ENCODE data around the gene CREBL2.

DNA sequence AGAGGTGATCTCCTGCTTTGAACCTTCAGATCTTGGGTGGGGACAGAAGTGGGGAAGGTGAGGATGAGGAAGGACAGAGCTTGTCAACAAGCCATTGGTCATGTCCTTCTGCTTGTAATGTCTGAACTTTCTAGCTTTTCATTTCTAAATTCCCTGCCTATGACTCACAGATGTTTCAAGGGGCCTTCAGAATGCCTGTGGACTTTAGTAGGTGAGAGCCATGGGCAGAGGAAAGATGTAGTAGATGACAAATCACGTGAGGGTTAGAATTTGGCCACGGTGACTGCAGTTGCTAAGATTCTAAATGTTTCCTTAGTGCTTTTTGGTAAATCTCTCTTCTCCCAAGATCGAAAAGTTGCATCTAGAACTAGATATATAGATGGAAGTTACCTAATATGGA is 18.7 kb upstream of the CREBL2 start:
- TF ChIP-seq, protein P1, sequence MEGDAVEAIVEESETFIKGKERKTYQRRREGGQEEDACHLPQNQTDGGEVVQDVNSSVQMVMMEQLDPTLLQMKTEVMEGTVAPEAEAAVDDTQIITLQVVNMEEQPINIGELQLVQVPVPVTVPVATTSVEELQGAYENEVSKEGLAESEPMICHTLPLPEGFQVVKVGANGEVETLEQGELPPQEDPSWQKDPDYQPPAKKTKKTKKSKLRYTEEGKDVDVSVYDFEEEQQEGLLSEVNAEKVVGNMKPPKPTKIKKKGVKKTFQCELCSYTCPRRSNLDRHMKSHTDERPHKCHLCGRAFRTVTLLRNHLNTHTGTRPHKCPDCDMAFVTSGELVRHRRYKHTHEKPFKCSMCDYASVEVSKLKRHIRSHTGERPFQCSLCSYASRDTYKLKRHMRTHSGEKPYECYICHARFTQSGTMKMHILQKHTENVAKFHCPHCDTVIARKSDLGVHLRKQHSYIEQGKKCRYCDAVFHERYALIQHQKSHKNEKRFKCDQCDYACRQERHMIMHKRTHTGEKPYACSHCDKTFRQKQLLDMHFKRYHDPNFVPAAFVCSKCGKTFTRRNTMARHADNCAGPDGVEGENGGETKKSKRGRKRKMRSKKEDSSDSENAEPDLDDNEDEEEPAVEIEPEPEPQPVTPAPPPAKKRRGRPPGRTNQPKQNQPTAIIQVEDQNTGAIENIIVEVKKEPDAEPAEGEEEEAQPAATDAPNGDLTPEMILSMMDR (IDR thresholded peaks at IDR 0.05) = no peak
- no peak for TF ChIP-seq POLR2A (IDR thresholded peaks at IDR 0.05)

Measured in transverse colon (tissue), 3 donors.